HepG2 (cell line): ENCODE data around the gene SF3B6. TPM values are rescaled to one million over a fixed set of nuclear protein-coding genes. Genes with fewer than 3 reads are reported as not detected.
A peak's percentile ranks its signal among the peaks of the same experiment; 100 is the strongest.

Source experiments
- CBX2 ChIP-seq, 2 experiments: fragments of 200-600 bp in 1 of 2; sonication (generic); formaldehyde crosslinking in 1 of 2; IDR thresholded peaks; 2 replicates each; pipeline versions ENCODE4 v1.7.0 to v1.8.1; 2018 to 2022; ENCODE audit warnings: low read depth in 2 of 2, low read length in 1 of 2, mild to moderate bottlenecking in 1 of 2, missing genetic modification reagents in 1 of 2
- CREM ChIP-seq, 2 experiments: sonication (generic) in 1 of 2; formaldehyde crosslinking in 1 of 2; IDR thresholded peaks; 2 replicates each; pipeline versions ENCODE4 v1.4.0 to v1.6.1; 2016 to 2020; ENCODE audit warnings: antibody characterized with exemption in 1 of 2, mild to moderate bottlenecking in 1 of 2, missing genetic modification reagents in 1 of 2
- FOXO1 ChIP-seq: sonication (generic); formaldehyde crosslinking; IDR thresholded peaks from 2 replicates; pipeline ENCODE4 v1.4.0; 2020; ENCODE audit warnings: missing genetic modification reagents
- HES4 ChIP-seq: sonication (generic); formaldehyde crosslinking; IDR thresholded peaks from 2 replicates; pipeline ENCODE4 v1.9.0; 2021; ENCODE audit warnings: mild to moderate bottlenecking, missing genetic modification reagents, borderline replicate concordance
- MBD4 ChIP-seq: IDR thresholded peaks from 2 replicates; pipeline ENCODE4 v1.6.1; 2012; ENCODE audit warnings: low read length, inconsistent platforms, borderline replicate concordance
- MTF2 ChIP-seq: sonication (generic); formaldehyde crosslinking; IDR thresholded peaks from 2 replicates; pipeline ENCODE4 v1.5.0; 2020; ENCODE audit warnings: missing genetic modification reagents, borderline replicate concordance
- NPAS2 ChIP-seq: sonication (generic); formaldehyde crosslinking; IDR thresholded peaks from 2 replicates; pipeline ENCODE4 v1.8.0; 2022; ENCODE audit warnings: mild to moderate bottlenecking, missing genetic modification reagents, borderline replicate concordance
- PRMT3 ChIP-seq: sonication (generic); formaldehyde crosslinking; IDR thresholded peaks from 2 replicates; pipeline ENCODE4 v1.8.1; 2022; ENCODE audit warnings: low read depth, mild to moderate bottlenecking, moderate library complexity, missing genetic modification reagents, borderline replicate concordance
- SALL1 ChIP-seq: sonication (generic); formaldehyde crosslinking; IDR thresholded peaks from 2 replicates; pipeline ENCODE4 v1.8.0; 2022; ENCODE audit warnings: mild to moderate bottlenecking, missing genetic modification reagents
- SPEN ChIP-seq: sonication (generic); formaldehyde crosslinking; IDR thresholded peaks from 2 replicates; pipeline ENCODE4 v1.5.1; 2020; ENCODE audit warnings: low read depth, mild to moderate bottlenecking, missing genetic modification reagents
- TBX2 ChIP-seq: sonication (generic); formaldehyde crosslinking; IDR thresholded peaks from 2 replicates; pipeline ENCODE4 v1.5.0; 2020; ENCODE audit warnings: missing genetic modification reagents, mild to moderate bottlenecking, borderline replicate concordance
- TEAD3 ChIP-seq: optimal IDR thresholded peaks from 2 replicates; pipeline ENCODE3; 2016; ENCODE audit warnings: borderline replicate concordance
- THYN1 ChIP-seq: sonication (generic); formaldehyde crosslinking; IDR thresholded peaks from 2 replicates; pipeline ENCODE4 v1.8.1; 2023; ENCODE audit warnings: low read depth, mild to moderate bottlenecking, moderate library complexity, missing genetic modification reagents, borderline replicate concordance
- TOE1 ChIP-seq: sonication (generic); formaldehyde crosslinking; IDR thresholded peaks from 2 replicates; pipeline ENCODE4 v1.4.0; 2020; ENCODE audit warnings: mild to moderate bottlenecking, missing genetic modification reagents
- ZNF180 ChIP-seq: sonication (generic); formaldehyde crosslinking; IDR thresholded peaks from 2 replicates; pipeline ENCODE4 v1.4.0; 2020; ENCODE audit warnings: low read depth, missing genetic modification reagents, borderline replicate concordance
- ZNF331 ChIP-seq: sonication (generic); formaldehyde crosslinking; IDR thresholded peaks from 2 replicates; pipeline ENCODE4 v1.4.0; 2020; ENCODE audit warnings: missing genetic modification reagents
- ZNF431 ChIP-seq: sonication (generic); formaldehyde crosslinking; IDR thresholded peaks from 2 replicates; pipeline ENCODE4 v1.9.0; 2022; ENCODE audit warnings: missing genetic modification reagents, low read depth, mild to moderate bottlenecking, borderline replicate concordance
- ZNF460 ChIP-seq: sonication (generic); formaldehyde crosslinking; IDR thresholded peaks from 2 replicates; pipeline ENCODE4 v1.5.1; 2020; ENCODE audit warnings: missing genetic modification reagents, mild to moderate bottlenecking, borderline replicate concordance
- ZNF546 ChIP-seq: sonication (generic); formaldehyde crosslinking; conservative IDR thresholded peaks from 2 replicates; pipeline ENCODE4 v1.8.1; 2023; ENCODE audit warnings: mild to moderate bottlenecking, missing genetic modification reagents
- ZNF597 ChIP-seq: sonication (generic); formaldehyde crosslinking; IDR thresholded peaks from 2 replicates; pipeline ENCODE4 v1.5.0; 2020; ENCODE audit warnings: missing genetic modification reagents
- ZNF687 ChIP-seq: sonication (generic); formaldehyde crosslinking; IDR thresholded peaks from 2 replicates; pipeline ENCODE4 v1.5.1; 2020; ENCODE audit warnings: mild to moderate bottlenecking, missing genetic modification reagents, moderate library complexity
- ZNF747 ChIP-seq: sonication (generic); formaldehyde crosslinking; IDR thresholded peaks from 2 replicates; pipeline ENCODE4 v1.8.1; 2023; ENCODE audit warnings: missing genetic modification reagents, mild to moderate bottlenecking, borderline replicate concordance
- ZNF781 ChIP-seq: sonication (generic); formaldehyde crosslinking; IDR thresholded peaks from 2 replicates; pipeline ENCODE4 v1.5.1; 2020; ENCODE audit warnings: borderline replicate concordance, mild to moderate bottlenecking, missing genetic modification reagents; ENCODE audit errors: not compliant biosample characterization
- polyA plus RNA-seq, 8 experiments: library from polyadenylated mRNA; depleted of rRNA in 3 of 8; stranded (reverse) in 7 of 8; unstranded in 1 of 8; fragments of >200 nt; fragmentation: Illumina TruSeq in 4 of 8; extraction: Trizol in 4 of 8; gene quantifications; 2 replicates each; pipeline versions ENCODE4 v1.2.1 to v1.2.3, GENCODE V29; 2011 to 2016; ENCODE audit warnings: low read depth in 4 of 8, missing spikeins in 1 of 8, mixed read lengths in 1 of 8; ENCODE audit not compliant: insufficient read depth in 1 of 8
- total RNA-seq, 5 experiments: library from RNA; depleted of rRNA; stranded (reverse); fragments of >200 nt; fragmentation: Illumina TruSeq; extraction: Trizol; gene quantifications; 2 replicates each; pipeline ENCODE4 v1.2.3, GENCODE V29; 2016; ENCODE audit warnings: low read depth in 1 of 5

Gene SF3B6
- total and polyA plus RNA-seq, 2 of the 13 experiments (the other 11 are each of a cell fraction or from before 2014, with no cell fraction given): 177 to 182 TPM

- TF ChIP-seq NPAS2 (CRISPR knock-in tag) (0 out of 2 replicates have a peak, but pooled peaks have one; percentile 25), CREM (IDR thresholded peaks at IDR 0.05) (no peak), CREM (CRISPR knock-in tag; IDR thresholded peaks at IDR 0.05) (no peak), ZNF687 (CRISPR knock-in tag) (peak; percentile 53), HES4 (CRISPR knock-in tag) (no peak), TOE1 (CRISPR knock-in tag) (no peak), PRMT3 (CRISPR knock-in tag) (0 out of 2 replicates have a peak, but pooled peaks have one; percentile 23), SPEN (CRISPR knock-in tag) (no peak), FOXO1 (CRISPR knock-in tag) (peak; percentile 55; the same call in 1 of the 2 replicates), MBD4 (no peak), ZNF546 (CRISPR knock-in tag) (no peak), SALL1 (CRISPR knock-in tag) (peak; percentile 25; the same call in 1 of the 2 replicates), ZNF460 (no peak), MTF2 (CRISPR knock-in tag) (no peak), CBX2 (IDR thresholded peaks at IDR 0.05; ENCODE audit: low read depth, low read length) (no peak), CBX2 (CRISPR knock-in tag; IDR thresholded peaks at IDR 0.05; ENCODE audit: low read depth) (no peak), ZNF331 (CRISPR knock-in tag) (no peak), ZNF597 (CRISPR knock-in tag) (no peak), ZNF747 (CRISPR knock-in tag) (no peak), ZNF431 (CRISPR knock-in tag) (no peak), TBX2 (CRISPR knock-in tag) (peak; percentile 56; the same call in 1 of the 2 replicates), ZNF781 (CRISPR knock-in tag) (no peak), TEAD3 (CRISPR knock-in tag) (peak; percentile 39), THYN1 (no peak), ZNF180 (no peak)
Measured at GRCh38 chr2:24021122-24021998, 54.8 kb downstream of the SF3B6 start (continued).
